Stomach (tissue), 9 donors: ENCODE measurements around the gene LRP1B. TPM values are rescaled to one million over a fixed set of nuclear protein-coding genes. Genes with fewer than 3 reads are reported as not detected.

ENCODE experiments used
- DNase-seq, 2 donors: peaks; one replicate each; pipeline versions ENCODE4 v3.0.0 to v3.0.0-alpha.2; 2013 to 2019
- H3K27ac ChIP-seq, 5 donors: fragments of 200-600 bp in 4 of 5; sonication (generic) in 4 of 5; one replicate each; pipeline ENCODE4 v1.5.1; 2013 to 2019; ENCODE audit warnings: mild to moderate bottlenecking in 1 of 5, moderate library complexity in 1 of 5
- H3K27me3 ChIP-seq, 3 donors: fragments of 200-600 bp; sonication (generic); one replicate each; pipeline ENCODE4 v1.5.1; 2017 to 2019; ENCODE audit warnings: mixed run types in 1 of 3
- H3K36me3 ChIP-seq, 4 donors: fragments of 200-600 bp; sonication (generic); 1 replicate in 3 of 4; 2 replicates in 1 of 4; pipeline ENCODE4 v1.5.1; 2016 to 2019
- H3K4me1 ChIP-seq, 4 donors: fragments of 200-600 bp; sonication (generic); one replicate each; pipeline ENCODE4 v1.5.1; 2016 to 2019
- H3K4me3 ChIP-seq, 4 donors: fragments of 200-600 bp; sonication (generic) in 3 of 4; one replicate each; pipeline ENCODE4 v1.5.1; 2016 to 2019; ENCODE audit warnings: mild to moderate bottlenecking in 1 of 4
- H3K9me3 ChIP-seq, 4 donors: fragments of 200-600 bp; sonication (generic); one replicate each; pipeline ENCODE4 v1.5.1; 2016 to 2019
- CTCF ChIP-seq, 7 experiments: fragments of 450-650 bp in 4 of 7; fragments of 200-600 bp in 3 of 7; sonication (generic) in 3 of 7; IDR thresholded peaks; one replicate each; pipeline ENCODE4 v1.5.1; 2016 to 2019; ENCODE audit warnings: antibody characterized with exemption in 7 of 7, control low read depth in 2 of 7, mild to moderate bottlenecking in 1 of 7
- EP300 ChIP-seq: sonication (generic); formaldehyde crosslinking; IDR thresholded peaks from one replicate; pipeline ENCODE4 v1.6.1; 2017; ENCODE audit warnings: antibody characterized with exemption
- POLR2A ChIP-seq, 4 donors: fragments of 450-650 bp; IDR thresholded peaks; one replicate each; pipeline ENCODE4 v1.6.1; 2016; ENCODE audit warnings: antibody characterized with exemption in 4 of 4, control low read depth in 2 of 4, mild to moderate bottlenecking in 1 of 4, moderate library complexity in 1 of 4
- POLR2AphosphoS5 ChIP-seq, 3 donors: sonication (generic); formaldehyde crosslinking; IDR thresholded peaks; one replicate each; pipeline ENCODE4 v1.6.1; 2016; ENCODE audit warnings: antibody characterized with exemption in 3 of 3
- WGBS, 5 donors: extraction: QIAGEN DNeasy Blood & Tissue Kit in 3 of 5; methylation state at CpG; one replicate each; pipeline versions ENCODE4 v1.1.5 to v1.1.7; 2013 to 2018; 5-methylcytosine and 5-hydroxymethylcytosine counted together
- intact Hi-C: fragments of 100-400 bp; cut with DNase I; formaldehyde crosslinking; loops from one replicate; pipeline ENCODE4 v1.15.1; 2023; ENCODE audit warnings: low total_unique reads
- polyA plus RNA-seq, 3 donors: library from polyadenylated mRNA; stranded (reverse); fragments of 200-250 nt; gene quantifications; one replicate each; pipeline ENCODE4 v1.2.3, GENCODE V29; 2013
- total RNA-seq, 5 donors: library from RNA; depleted of rRNA; stranded (reverse); fragments of >200 nt; gene quantifications; one replicate each; pipeline versions ENCODE4 v1.1.0 to v1.2.3, GENCODE V29; 2014 to 2016
- donor health status: healthy with polysubstance abuse.
- donor health status: Bipolar disorder and iron deficiency.
- donor health status: healthy.

The LRP1B gene
- total and polyA plus RNA-seq, 8 donors, result under 0.01 to 9.0 (median 0.38) TPM

GRCh38 chr2:141386168-141386567 is 744.6 kb downstream of the LRP1B start:
- Histone ChIP-seq H3K9me3 (no peaks in the 10 kb centered on the region), H3K4me1 (no peaks in the 10 kb centered on the region), H3K36me3 (no peaks in the 10 kb centered on the region), H3K27me3 (no peaks in the 10 kb centered on the region), H3K27ac (no peak overlapping the region), H3K4me3 (no peak overlapping the region)
- intact Hi-C loops, result no loop called here
- TF ChIP-seq CTCF (IDR thresholded peaks at IDR 0.05) (no peak), POLR2A (IDR thresholded peaks at IDR 0.05) (no peak), POLR2AphosphoS5 (IDR thresholded peaks at IDR 0.05) (no peak), EP300 (no peak)
- DNase-seq, result no peak

DNA sequence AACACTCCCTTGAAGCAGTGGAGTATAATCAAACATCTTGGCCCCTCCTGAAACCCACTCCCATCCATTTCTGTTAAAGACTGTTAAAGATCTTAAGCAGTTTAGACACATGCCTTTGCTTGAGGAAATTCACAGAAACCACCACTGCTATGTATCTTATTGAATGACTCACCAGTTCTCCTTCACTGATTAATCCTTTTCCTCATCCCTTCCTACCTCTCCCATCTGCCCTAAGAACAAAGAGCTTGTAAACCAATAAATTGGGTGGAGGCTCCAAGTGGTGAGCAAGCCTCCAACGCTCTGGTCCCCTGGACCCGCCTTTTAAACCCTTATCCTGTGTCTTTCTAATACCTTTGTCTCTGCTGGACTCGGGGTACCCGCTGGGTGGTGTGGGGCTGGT is 746.1 kb downstream of the LRP1B start:
- Histone ChIP-seq H3K27me3 (no peaks in the 10 kb centered on the region), H3K36me3 (no peaks in the 10 kb centered on the region), H3K4me1 (no peaks in the 10 kb centered on the region), H3K4me3 (no peak overlapping the region), H3K9me3 (no peaks in the 10 kb centered on the region), H3K27ac (no peak overlapping the region)
- intact Hi-C loops, result no loop called here
- no peak for TF ChIP-seq CTCF (IDR thresholded peaks at IDR 0.05)
- TF ChIP-seq EP300, result no peak
- no peak for TF ChIP-seq POLR2AphosphoS5 (IDR thresholded peaks at IDR 0.05)
- TF ChIP-seq POLR2A (IDR thresholded peaks at IDR 0.05), result no peak
- WGBS, 5 donors, result 64 to 93% (median 73%) methylated on average over 4 of the region's 4 CpGs
- DNase-seq, result no peak

GRCh38 chr2:141381946-141382345 is 748.9 kb downstream of the LRP1B start:
- H3K4me1 ChIP-seq, result no peaks in the 10 kb centered on the region
- DNase-seq, result no peak
- 83 to 100% (median 91%) methylated on average over 1 of the region's 1 CpG for WGBS, 5 donors
- no peaks in the 10 kb centered on the region for H3K27me3 ChIP-seq
- H3K36me3 ChIP-seq, result no peaks in the 10 kb centered on the region
- H3K9me3 ChIP-seq, result no peaks in the 10 kb centered on the region
- no peak overlapping the region for H3K4me3 ChIP-seq
- intact Hi-C loops, result no loop called here
- TF ChIP-seq POLR2AphosphoS5 (IDR thresholded peaks at IDR 0.05) (no peak), CTCF (IDR thresholded peaks at IDR 0.05) (no peak), POLR2A (IDR thresholded peaks at IDR 0.05) (no peak), EP300 (no peak)
- no peak overlapping the region for H3K27ac ChIP-seq

DNA sequence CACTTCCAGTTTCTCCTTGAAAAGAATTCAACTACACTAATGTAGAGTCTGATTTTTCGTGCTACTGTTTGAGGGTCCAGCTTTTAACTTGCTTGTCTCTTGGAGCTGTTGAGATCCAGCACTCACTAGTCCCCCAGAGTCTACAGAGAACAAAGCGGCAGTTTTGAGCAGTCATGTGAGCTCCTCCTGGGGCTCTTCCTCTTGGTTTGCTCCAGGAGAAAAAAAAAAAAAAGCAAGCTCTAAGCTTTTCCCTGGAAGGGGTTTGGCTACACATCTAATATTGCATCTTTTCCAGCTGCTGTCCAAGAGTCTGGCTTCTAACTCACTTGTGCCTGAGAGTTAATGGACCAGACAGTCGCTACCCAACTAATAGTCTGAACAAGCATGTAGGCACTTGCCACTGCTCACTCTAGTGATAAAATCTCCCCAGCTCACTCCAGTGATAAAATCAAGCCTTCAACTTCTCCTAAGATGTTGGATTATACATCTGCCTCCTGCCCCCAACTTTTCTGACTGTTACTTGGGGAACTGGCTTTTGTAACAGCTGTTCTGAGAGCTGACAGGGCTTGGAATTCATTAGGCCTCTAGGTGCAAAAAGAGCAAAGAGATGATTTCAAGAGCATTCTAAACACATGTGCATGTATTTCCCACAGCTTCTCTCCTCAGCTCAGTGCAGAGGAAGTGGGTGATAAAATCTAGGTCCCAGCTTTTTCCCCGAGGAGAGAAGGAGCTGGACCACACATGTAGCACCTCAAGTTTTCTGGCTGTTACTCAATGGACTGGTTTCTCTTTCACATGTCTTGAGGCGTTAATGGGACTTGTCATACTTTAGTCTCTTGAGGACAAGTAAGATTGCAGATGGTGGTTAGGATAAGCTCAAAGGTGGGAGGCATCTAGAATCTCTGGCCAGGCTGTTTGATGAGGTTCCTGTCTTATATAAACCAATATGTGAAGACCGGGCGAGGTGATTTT is 750.5 kb downstream of the LRP1B start:
- no peak overlapping the region for H3K27ac ChIP-seq
- 73 to 79% (median 75%) methylated on average over 7 of the region's 7 CpGs for WGBS, 5 donors
- no peak for TF ChIP-seq EP300
- no peak for TF ChIP-seq CTCF (IDR thresholded peaks at IDR 0.05)
- TF ChIP-seq POLR2AphosphoS5 (IDR thresholded peaks at IDR 0.05), result no peak
- no peak for TF ChIP-seq POLR2A (IDR thresholded peaks at IDR 0.05)
- H3K9me3 ChIP-seq, result peaks cover 0 to 3% (median 0%) of the 10 kb centered on the region in 4 donors
- H3K4me3 ChIP-seq, result no peak overlapping the region
- DNase-seq, result peak in 1 of 2 donors; percentile 10
- intact Hi-C loops, result no loop called here
- H3K4me1 ChIP-seq, result no peaks in the 10 kb centered on the region
- H3K27me3 ChIP-seq, result no peaks in the 10 kb centered on the region
- no peaks in the 10 kb centered on the region for H3K36me3 ChIP-seq
